Upper lobe of right lung (tissue), 1 donor: Measurements from ENCODE around the gene VIPAS39. TPM values are rescaled to one million over a fixed set of nuclear protein-coding genes. Genes with fewer than 3 reads are reported as not detected.

Experiments used
- ATAC-seq: fragments of 200-7000 bp; cut with Tn5 transposase; one replicate; pipeline ENCODE4 v1.9.1; 2020; ENCODE audit warnings: mild to moderate bottlenecking, moderate library complexity
- DNase-seq: peaks from one replicate; pipeline ENCODE4 v3.0.0-alpha.2; 2020
- H3K27ac ChIP-seq: fragments of 200-600 bp; one replicate; pipeline ENCODE4 v1.8.0; 2022
- H3K27me3 ChIP-seq: fragments of 200-600 bp; one replicate; pipeline ENCODE4 v1.8.0; 2022; ENCODE audit warnings: mild to moderate bottlenecking
- H3K36me3 ChIP-seq: fragments of 200-600 bp; one replicate; pipeline ENCODE4 v1.8.0; 2022
- H3K4me1 ChIP-seq: fragments of 200-600 bp; one replicate; pipeline ENCODE4 v1.8.0; 2022
- H3K4me3 ChIP-seq: fragments of 200-600 bp; one replicate; pipeline ENCODE4 v1.8.0; 2022; ENCODE audit warnings: mild to moderate bottlenecking
- H3K9me3 ChIP-seq: fragments of 200-600 bp; one replicate; pipeline ENCODE4 v1.8.0; 2022
- intact Hi-C: fragments of 100-400 bp; cut with DNase I; formaldehyde crosslinking; loops from one replicate; pipeline ENCODE4 v1.11.0; 2022
- long read RNA-seq: library from polyadenylated mRNA; unstranded; transcript quantifications from one replicate; pipeline ENCODE4 v2.0.0, GENCODE V29; 2021
- total RNA-seq: library from RNA; stranded (reverse); fragmentation: NEBNext Ultra II Directional; extraction: Animal tissue kit (Norgen Biotek cat#: 25700); gene quantifications from one replicate; pipeline ENCODE4 v1.2.1, GENCODE V29; 2021
- TF ChIP-seq, protein P1 (sequence below): fragments of 200-600 bp; IDR thresholded peaks from one replicate; pipeline ENCODE4 v1.8.0; 2022; ENCODE audit warnings: antibody characterized with exemption
- donor health status: DM: no; HTN: yes; CAD: no; lungs with severe emphysema.

VIPAS39 gene
- total RNA-seq: 14.5 TPM
- long read RNA-seq, partial matches to known transcripts: 2 of 8 reads
- long read RNA-seq, other reads (novel, unspliced or antisense): 2 of 8 reads

DNA sequence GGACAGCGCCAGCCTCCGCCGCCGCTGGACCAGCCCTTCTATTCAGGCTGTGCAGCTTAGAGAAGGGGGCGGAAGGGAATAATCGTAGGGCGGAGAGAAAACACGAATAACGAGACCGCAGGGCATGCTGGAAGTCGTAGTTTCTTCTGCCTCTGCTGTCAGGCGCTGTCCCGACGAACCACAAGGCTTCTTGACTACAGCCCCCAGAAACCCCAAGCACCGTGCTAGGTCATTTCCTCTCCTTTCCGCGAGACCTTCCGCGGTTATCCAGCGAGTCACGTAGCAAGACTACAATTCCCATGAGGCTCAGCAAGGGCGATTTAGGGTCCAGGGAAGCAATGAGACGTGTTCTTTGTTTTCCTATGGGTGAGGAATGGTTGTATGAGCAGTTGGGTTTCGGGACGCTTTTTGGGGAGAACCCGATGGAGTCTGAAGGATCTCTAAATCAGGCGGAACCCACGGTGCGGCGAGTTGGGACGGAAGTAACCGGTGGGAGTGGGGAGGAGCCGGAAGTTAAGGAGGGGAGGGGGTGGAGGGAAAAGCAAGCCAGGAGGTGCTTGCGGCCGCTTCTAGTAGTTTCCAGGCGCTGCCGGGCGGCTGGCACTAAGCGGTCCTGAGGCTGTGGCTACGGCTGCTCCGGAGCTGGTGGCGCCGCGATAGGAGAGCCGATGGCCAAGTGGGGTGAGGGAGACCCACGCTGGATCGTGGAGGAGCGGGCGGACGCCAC is at the start of gene VIPAS39, which contains the start of gene AHSA1:
TSS of gene VIPAS39 (minus strand) at position 80 of the 727 bp plus-strand sequence. CDS start 3,499 bp downstream, outside the sequence.
TSS of gene AHSA1 (plus strand) at position 572 of the 727 bp plus-strand sequence. CDS start at position 669, 97 bp downstream.
- DNase-seq: peak; percentile 94
- peak within 1 kb of the TSS; percentile 92 for H3K4me3 ChIP-seq

DNA sequence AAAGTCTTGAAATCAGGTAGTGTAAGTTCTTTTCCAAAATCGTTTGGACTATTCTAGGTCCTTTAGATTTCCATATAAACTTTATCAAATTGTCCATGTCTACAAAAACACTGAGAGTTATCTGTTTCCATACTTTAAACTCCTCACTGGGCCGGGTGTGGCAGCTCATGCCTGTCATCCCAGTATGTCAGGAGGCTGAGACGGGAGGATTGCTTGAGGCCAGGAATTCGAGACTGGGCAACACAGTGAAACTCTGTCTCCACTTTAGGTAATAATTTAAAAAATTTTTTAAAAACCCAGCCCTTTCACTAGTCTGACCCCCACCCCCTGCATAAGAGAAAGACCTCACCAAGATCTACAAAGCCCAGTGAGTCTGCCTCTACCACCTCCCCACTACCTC is 47.6 kb upstream of the VIPAS39 start:
- ATAC-seq: no peak
- Histone ChIP-seq H3K4me3 (no peak overlapping the region), H3K9me3 (no peaks in the 10 kb centered on the region), H3K27ac (no peak overlapping the region), H3K4me1 (no peaks in the 10 kb centered on the region), H3K36me3 (peaks cover 21% of the 10 kb centered on the region), H3K27me3 (peaks cover 4% of the 10 kb centered on the region)
- intact Hi-C loops: no loop called here
- TF ChIP-seq, protein P1, sequence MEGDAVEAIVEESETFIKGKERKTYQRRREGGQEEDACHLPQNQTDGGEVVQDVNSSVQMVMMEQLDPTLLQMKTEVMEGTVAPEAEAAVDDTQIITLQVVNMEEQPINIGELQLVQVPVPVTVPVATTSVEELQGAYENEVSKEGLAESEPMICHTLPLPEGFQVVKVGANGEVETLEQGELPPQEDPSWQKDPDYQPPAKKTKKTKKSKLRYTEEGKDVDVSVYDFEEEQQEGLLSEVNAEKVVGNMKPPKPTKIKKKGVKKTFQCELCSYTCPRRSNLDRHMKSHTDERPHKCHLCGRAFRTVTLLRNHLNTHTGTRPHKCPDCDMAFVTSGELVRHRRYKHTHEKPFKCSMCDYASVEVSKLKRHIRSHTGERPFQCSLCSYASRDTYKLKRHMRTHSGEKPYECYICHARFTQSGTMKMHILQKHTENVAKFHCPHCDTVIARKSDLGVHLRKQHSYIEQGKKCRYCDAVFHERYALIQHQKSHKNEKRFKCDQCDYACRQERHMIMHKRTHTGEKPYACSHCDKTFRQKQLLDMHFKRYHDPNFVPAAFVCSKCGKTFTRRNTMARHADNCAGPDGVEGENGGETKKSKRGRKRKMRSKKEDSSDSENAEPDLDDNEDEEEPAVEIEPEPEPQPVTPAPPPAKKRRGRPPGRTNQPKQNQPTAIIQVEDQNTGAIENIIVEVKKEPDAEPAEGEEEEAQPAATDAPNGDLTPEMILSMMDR: no peak
- no peak for DNase-seq

More for the DNA sequence above, at the start of gene VIPAS39, which contains the start of gene AHSA1:
- TF ChIP-seq, protein P1: no peak
- peak; percentile 99 for ATAC-seq
- H3K27me3 ChIP-seq: no peaks in the 10 kb centered on the region
- H3K27ac ChIP-seq: peak within 1 kb of the TSS; percentile 89
- no peaks in the 10 kb centered on the region for H3K9me3 ChIP-seq
- H3K36me3 ChIP-seq: peaks cover 43% of the 10 kb centered on the region
- peaks cover 23% of the 10 kb centered on the region for H3K4me1 ChIP-seq
- intact Hi-C loops: no loop called here

DNA sequence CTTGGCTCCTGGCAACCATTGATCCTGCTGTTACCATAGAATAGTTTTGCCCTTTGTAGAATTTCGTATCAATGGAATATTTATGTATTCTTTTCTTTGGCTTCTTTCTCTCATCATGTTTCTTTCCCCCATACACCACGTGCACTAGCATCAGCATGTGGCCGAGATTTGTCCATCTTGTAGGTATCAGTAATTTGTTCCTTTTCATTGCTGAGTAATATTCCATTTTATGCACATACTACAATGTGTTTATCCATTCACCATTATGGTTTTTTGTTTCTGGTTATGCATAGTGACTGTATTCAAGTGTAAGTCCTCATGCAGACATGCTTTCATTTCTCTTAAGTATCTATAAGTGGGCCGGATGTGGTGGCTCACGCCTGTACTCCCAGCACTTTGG is 45.7 kb upstream of the VIPAS39 start:
- TF ChIP-seq, protein P1: no peak
- ATAC-seq (no peak), DNase-seq (no peak)
- Histone ChIP-seq H3K36me3 (peaks cover 6% of the 10 kb centered on the region), H3K9me3 (no peaks in the 10 kb centered on the region), H3K4me1 (peaks cover 9% of the 10 kb centered on the region), H3K27ac (no peak overlapping the region), H3K4me3 (no peak overlapping the region), H3K27me3 (peaks cover 23% of the 10 kb centered on the region)
- intact Hi-C loops: no loop called here

DNA sequence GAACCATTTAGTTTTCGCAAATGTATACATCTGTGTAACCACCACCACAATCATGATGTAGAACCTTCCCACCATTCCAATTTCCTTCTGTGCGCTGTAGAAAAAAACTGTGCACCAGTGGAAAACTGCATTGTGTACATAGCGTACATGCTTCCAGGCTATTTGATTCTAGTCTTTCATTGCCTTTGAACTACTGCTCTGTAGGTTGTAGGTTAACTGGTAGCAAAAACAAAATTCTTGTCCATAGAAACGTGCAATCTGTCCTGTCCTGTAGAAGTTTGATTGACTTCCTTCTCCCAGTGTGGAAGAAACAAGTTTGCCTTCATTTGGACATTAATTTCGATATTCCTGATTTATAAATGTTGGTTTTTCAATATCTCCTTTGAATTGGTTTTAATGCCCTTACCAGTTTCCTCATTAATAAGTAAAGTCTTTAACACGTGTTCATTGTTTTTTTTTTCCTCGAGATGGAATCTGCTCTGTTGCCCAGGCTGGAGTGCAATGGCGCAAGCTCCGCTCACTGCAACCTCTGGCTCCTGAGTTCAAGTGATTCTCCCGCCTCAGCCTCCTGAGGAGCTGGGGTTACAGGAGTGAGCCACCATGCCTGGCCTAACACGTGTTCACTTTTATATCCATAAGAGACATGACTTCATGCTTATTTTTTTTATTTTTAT is 44.8 kb upstream of the VIPAS39 start:
- H3K36me3 ChIP-seq: no peaks in the 10 kb centered on the region
- ATAC-seq (no peak), DNase-seq (peak; percentile 25)
- H3K27me3 ChIP-seq: peaks cover 27% of the 10 kb centered on the region
- no peak overlapping the region for H3K27ac ChIP-seq
- H3K4me1 ChIP-seq: peaks cover 12% of the 10 kb centered on the region
- TF ChIP-seq, protein P1: no peak
- intact Hi-C loops: no loop called here
- H3K4me3 ChIP-seq: no peak overlapping the region
- no peaks in the 10 kb centered on the region for H3K9me3 ChIP-seq

DNA sequence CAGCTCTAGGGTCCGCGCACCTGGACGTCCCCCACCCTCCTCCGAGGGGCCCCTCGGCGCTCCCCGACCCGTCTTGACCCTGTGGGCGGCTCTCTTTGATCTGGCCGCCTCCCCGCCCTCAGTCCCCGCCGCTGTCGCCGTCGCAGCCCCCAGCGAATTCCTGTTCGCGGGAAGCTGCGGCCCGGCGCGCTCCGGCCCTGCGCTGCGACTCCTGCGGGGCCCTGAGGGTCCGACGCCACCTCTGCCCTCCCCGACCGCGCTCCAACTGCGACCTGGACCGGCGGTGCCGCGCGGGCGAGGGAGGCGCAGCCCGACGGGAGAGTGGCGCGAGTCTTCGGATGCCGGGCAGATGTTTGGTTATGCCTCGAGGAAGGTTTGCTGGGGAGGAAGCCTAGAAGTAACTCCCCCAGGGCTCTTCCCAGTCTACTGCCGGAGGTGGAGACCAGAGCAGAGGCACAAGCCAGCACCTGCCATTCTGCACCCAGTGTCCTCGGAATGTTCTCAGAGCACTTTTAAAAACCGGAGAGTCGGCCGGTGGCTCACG is 41.7 kb upstream of the VIPAS39 start:
- peak overlapping the region; percentile 51 for H3K4me3 ChIP-seq
- TF ChIP-seq, protein P1: no peak
- H3K27ac ChIP-seq: no peak overlapping the region
- H3K36me3 ChIP-seq: no peaks in the 10 kb centered on the region
- DNase-seq: peak; percentile 59
- no peaks in the 10 kb centered on the region for H3K9me3 ChIP-seq
- H3K4me1 ChIP-seq: peaks cover 12% of the 10 kb centered on the region
- intact Hi-C loops: no loop called here
- peaks cover 36% of the 10 kb centered on the region for H3K27me3 ChIP-seq
- ATAC-seq: peak; percentile 26
